PFSK-1 (cell line): ENCODE results near the gene ACTN2.

Source experiments
- FOXP2 ChIP-seq: optimal IDR thresholded peaks from 2 replicates; pipeline ENCODE3; 2011; ENCODE audit warnings: borderline replicate concordance, control low read depth, inconsistent platforms; ENCODE audit not compliant: insufficient read depth; ENCODE audit errors: extremely low read length, extremely low read depth
- POLR2AphosphoS5 ChIP-seq: IDR thresholded peaks from 2 replicates; pipeline ENCODE4 v1.6.1; 2012; ENCODE audit warnings: low read depth, mild to moderate bottlenecking, control low read depth, low read length, moderate library complexity
- SIN3A ChIP-seq: IDR thresholded peaks from 2 replicates; pipeline ENCODE4 v1.6.1; 2012; ENCODE audit warnings: mild to moderate bottlenecking, low read length, moderate library complexity, borderline replicate concordance; ENCODE audit not compliant: insufficient read depth
- TAF1 ChIP-seq: IDR thresholded peaks from 2 replicates; pipeline ENCODE4 v1.6.1; 2012; ENCODE audit warnings: low read length, control low read depth, borderline replicate concordance; ENCODE audit not compliant: insufficient read depth
- TF ChIP-seq, protein P1 (sequence below), 2 experiments: IDR thresholded peaks; 2 replicates each; pipeline versions ENCODE4 v1.6.1 to v1.8.0; 2011 to 2012; ENCODE audit warnings: low read depth in 2 of 2, low read length in 2 of 2, control low read depth in 1 of 2, inconsistent platforms in 1 of 2, mild to moderate bottlenecking in 1 of 2, moderate library complexity in 1 of 2; ENCODE audit not compliant: insufficient read depth in 1 of 2

The ACTN2 gene

DNA sequence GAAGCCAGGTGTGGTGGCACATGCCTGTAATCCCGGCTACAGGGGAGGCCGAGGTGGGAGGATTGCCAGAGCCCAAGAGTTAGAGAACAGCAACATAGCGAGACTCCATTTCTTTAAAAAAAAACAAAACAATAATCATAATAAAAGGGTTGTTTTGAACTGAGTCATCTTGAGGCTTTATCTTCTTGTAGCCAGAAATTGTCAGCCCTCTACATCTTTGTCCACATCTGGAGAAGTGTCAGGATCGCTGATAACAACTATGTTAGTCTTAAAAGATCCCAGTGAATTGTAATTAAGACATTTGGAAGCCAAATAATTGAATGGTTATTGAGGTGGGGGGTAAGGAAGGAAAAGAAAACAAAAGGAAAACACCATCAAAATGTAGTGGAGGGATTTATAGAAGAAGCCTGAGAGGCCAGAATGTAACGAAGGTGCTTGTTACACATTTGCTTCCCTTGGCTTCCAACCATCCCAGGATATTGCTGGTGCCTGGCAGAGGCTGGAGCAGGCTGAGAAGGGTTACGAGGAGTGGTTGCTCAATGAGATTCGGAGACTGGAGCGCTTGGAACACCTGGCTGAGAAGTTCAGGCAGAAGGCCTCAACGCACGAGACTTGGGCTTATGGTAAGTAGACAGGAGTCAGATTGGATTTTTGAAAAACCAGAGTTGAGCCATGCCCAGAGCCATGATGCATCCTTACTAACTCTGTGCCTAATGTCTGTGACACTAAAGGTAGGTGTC lies 56.3 kb downstream of the ACTN2 start:
- no peak for TF ChIP-seq FOXP2
- TF ChIP-seq, protein P1, sequence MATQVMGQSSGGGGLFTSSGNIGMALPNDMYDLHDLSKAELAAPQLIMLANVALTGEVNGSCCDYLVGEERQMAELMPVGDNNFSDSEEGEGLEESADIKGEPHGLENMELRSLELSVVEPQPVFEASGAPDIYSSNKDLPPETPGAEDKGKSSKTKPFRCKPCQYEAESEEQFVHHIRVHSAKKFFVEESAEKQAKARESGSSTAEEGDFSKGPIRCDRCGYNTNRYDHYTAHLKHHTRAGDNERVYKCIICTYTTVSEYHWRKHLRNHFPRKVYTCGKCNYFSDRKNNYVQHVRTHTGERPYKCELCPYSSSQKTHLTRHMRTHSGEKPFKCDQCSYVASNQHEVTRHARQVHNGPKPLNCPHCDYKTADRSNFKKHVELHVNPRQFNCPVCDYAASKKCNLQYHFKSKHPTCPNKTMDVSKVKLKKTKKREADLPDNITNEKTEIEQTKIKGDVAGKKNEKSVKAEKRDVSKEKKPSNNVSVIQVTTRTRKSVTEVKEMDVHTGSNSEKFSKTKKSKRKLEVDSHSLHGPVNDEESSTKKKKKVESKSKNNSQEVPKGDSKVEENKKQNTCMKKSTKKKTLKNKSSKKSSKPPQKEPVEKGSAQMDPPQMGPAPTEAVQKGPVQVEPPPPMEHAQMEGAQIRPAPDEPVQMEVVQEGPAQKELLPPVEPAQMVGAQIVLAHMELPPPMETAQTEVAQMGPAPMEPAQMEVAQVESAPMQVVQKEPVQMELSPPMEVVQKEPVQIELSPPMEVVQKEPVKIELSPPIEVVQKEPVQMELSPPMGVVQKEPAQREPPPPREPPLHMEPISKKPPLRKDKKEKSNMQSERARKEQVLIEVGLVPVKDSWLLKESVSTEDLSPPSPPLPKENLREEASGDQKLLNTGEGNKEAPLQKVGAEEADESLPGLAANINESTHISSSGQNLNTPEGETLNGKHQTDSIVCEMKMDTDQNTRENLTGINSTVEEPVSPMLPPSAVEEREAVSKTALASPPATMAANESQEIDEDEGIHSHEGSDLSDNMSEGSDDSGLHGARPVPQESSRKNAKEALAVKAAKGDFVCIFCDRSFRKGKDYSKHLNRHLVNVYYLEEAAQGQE (IDR thresholded peaks at IDR 0.05; ENCODE audit: insufficient read depth in 1 of 2, low read depth in 2 of 2, low read length in 2 of 2): no peak
- TF ChIP-seq TAF1: no peak
- TF ChIP-seq POLR2AphosphoS5: no peak
- TF ChIP-seq SIN3A: no peak

DNA sequence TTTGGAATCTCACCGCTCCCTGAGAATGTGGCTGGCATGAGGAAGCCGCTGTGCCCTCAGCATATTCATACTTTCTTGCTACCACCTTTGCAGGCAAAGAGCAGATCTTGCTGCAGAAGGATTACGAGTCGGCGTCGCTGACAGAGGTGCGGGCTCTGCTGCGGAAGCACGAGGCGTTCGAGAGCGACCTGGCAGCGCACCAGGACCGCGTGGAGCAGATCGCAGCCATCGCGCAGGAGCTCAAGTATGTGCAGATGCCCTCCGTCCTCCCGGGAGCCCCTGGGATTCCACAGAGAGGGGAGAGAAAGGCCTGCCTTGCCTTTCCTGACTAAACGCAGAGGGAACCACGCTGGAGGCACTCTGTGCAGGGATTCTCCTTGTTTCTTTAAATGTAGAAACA lies 58.2 kb downstream of the ACTN2 start:
- TF ChIP-seq POLR2AphosphoS5: no peak
- TF ChIP-seq FOXP2: no peak
- TF ChIP-seq TAF1: no peak
- TF ChIP-seq, protein P1 (IDR thresholded peaks at IDR 0.05; ENCODE audit: insufficient read depth in 1 of 2, low read depth in 2 of 2, low read length in 2 of 2): no peak

DNA sequence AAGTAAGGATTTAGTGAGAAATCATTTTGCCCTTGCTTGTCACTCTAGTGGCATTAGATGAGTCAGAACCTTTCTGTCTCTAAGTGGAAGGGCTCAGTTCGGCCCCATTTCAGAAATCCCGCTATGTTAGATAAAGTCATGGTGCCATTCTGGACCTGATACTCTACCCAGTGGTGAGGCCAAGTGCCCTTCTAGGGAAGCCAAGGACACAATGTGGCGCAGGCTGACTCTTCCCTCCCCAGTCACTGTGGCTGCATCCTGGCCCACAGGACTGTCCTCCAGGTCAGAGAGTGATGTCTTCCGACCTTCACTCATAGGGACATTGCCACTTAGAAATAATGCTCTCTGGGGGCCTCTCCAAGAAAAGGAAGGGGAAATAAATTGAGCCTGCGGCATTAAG lies 60.5 kb downstream of the ACTN2 start:
- TF ChIP-seq TAF1 (no peak), FOXP2 (no peak), POLR2AphosphoS5 (no peak), SIN3A (no peak)
- TF ChIP-seq, protein P1 (IDR thresholded peaks at IDR 0.05; ENCODE audit: insufficient read depth in 1 of 2, low read depth in 2 of 2, low read length in 2 of 2): no peak

DNA sequence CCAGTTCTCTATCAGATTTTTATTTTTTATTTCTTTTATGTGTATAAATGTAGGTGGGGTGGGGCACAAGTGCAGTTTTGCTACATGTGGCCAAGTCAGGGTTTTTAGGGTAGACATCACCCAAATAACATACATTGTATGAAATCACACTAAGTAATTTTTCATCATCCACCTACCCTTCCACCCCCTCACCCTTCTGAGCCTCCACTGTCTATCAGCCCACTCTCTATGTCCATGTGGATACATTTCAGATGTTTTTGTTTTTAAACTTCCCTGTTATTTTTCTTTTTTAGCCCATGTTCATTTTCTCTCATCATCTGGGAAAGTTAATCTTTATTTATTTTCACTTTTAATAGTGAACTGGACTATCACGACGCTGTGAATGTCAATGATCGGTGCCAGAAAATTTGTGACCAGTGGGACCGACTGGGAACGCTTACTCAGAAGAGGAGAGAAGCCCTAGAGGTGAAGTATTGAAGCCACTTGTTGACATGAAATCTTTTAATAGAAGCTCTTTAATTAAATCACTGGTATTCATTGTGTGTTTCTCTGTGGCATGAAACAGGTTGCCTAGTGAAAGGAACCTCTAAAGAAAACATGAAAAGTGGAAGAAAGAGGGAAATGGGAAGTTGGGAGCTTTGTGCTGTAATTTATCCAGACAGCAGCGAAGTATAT lies 61.1 kb downstream of the ACTN2 start:
- no peak for TF ChIP-seq TAF1
- no peak for TF ChIP-seq POLR2AphosphoS5
- no peak for TF ChIP-seq FOXP2
- TF ChIP-seq, protein P1 (IDR thresholded peaks at IDR 0.05; ENCODE audit: insufficient read depth in 1 of 2, low read depth in 2 of 2, low read length in 2 of 2): no peak
- no peak for TF ChIP-seq SIN3A
